Esophagus muscularis mucosa (tissue), 3 donors: ENCODE data around the gene WWOX.

Experiments used
- POLR2AphosphoS5 ChIP-seq, 2 donors: sonication (generic); formaldehyde crosslinking; IDR thresholded peaks; one replicate each; pipeline ENCODE4 v1.6.1; 2017; ENCODE audit warnings: antibody characterized with exemption in 2 of 2
- TF ChIP-seq, protein P1 (sequence below), 3 experiments: fragments of 200-600 bp in 2 of 3; fragments of 450-650 bp in 1 of 3; sonication (generic) in 2 of 3; IDR thresholded peaks; one replicate each; pipeline ENCODE4 v1.5.1; 2017 to 2019; ENCODE audit warnings: antibody characterized with exemption in 3 of 3, mild to moderate bottlenecking in 2 of 3, moderate library complexity in 1 of 3

DNA sequence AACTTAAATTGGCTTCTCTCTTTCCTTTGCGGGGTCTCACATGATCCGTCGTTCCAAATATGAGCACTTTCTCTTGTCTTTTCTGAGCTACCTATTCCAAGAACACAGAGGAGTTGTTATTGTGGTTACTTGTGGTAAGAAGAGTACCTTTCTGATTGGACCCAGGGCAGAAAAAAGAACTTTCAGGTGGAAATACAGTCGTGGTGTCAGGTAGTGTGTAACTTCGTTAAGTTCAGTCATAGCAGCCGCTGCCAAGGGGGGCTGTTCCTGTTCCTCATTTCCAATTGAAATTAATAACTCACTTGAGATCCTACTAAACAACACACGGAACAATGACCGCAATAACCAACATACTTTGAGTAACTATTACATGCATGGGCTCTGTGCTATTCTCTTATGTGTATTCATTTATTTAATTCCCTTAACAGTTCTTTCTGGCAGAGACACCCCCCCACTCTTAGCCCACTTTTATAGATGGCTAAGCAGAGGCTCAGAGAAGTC, 819.4 kb downstream of the WWOX start:
- TF ChIP-seq, protein P1, sequence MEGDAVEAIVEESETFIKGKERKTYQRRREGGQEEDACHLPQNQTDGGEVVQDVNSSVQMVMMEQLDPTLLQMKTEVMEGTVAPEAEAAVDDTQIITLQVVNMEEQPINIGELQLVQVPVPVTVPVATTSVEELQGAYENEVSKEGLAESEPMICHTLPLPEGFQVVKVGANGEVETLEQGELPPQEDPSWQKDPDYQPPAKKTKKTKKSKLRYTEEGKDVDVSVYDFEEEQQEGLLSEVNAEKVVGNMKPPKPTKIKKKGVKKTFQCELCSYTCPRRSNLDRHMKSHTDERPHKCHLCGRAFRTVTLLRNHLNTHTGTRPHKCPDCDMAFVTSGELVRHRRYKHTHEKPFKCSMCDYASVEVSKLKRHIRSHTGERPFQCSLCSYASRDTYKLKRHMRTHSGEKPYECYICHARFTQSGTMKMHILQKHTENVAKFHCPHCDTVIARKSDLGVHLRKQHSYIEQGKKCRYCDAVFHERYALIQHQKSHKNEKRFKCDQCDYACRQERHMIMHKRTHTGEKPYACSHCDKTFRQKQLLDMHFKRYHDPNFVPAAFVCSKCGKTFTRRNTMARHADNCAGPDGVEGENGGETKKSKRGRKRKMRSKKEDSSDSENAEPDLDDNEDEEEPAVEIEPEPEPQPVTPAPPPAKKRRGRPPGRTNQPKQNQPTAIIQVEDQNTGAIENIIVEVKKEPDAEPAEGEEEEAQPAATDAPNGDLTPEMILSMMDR (IDR thresholded peaks at IDR 0.05): no peak
- no peak for TF ChIP-seq POLR2AphosphoS5 (IDR thresholded peaks at IDR 0.05)
